Measurements from ENCODE around the gene P2RX7.
A peak's percentile ranks its signal among the peaks of the same experiment; 100 is the strongest.

The P2RX7 gene

DNA sequence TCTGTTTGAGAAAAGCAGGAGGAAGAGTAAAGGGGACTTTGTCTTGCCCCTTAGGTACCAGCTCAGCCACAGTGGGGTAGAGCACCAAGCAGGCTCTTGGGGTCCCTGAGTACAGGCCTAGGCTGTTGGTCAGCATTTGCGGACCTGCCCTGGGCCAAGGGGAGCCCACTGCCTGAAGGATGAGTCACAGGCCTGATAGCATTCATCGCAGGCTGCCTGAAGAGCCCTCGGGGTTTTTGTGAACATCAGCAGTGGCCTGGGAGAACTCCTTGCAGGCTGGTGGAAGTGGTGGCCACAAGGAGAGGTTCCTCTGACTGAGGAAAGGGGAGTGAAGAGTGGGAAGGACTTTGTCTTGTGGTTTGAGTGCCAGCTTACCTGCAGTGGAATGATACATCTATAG lies 25.0 kb upstream of the P2RX7 start:
- TF ChIP-seq, protein P1, sequence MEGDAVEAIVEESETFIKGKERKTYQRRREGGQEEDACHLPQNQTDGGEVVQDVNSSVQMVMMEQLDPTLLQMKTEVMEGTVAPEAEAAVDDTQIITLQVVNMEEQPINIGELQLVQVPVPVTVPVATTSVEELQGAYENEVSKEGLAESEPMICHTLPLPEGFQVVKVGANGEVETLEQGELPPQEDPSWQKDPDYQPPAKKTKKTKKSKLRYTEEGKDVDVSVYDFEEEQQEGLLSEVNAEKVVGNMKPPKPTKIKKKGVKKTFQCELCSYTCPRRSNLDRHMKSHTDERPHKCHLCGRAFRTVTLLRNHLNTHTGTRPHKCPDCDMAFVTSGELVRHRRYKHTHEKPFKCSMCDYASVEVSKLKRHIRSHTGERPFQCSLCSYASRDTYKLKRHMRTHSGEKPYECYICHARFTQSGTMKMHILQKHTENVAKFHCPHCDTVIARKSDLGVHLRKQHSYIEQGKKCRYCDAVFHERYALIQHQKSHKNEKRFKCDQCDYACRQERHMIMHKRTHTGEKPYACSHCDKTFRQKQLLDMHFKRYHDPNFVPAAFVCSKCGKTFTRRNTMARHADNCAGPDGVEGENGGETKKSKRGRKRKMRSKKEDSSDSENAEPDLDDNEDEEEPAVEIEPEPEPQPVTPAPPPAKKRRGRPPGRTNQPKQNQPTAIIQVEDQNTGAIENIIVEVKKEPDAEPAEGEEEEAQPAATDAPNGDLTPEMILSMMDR (IDR thresholded peaks at IDR 0.05; ENCODE audit: control extremely low read depth, extremely low read depth, low read depth, missing control alignments), result no peak
- CTCF ChIA-PET, result no interaction called here
- POLR2A ChIA-PET, result no interaction called here
- no peak for DNase-seq (ENCODE audit: extremely low spot score)

- POLR2A ChIA-PET, result no interaction called here
- DNase-seq (ENCODE audit: extremely low spot score), result no peak
- CTCF ChIA-PET, result interaction anchor here (1.4 to 3.7 kb wide), 3 partner anchors 49 to 459 kb away, joined by 4 to 19 read pairs (median 6); no protein-coding TSS in a partner anchor
- TF ChIP-seq, protein P1 (IDR thresholded peaks at IDR 0.05; ENCODE audit: control extremely low read depth, extremely low read depth, low read depth, missing control alignments), result no peak
These were observed 24.2 kb upstream of the P2RX7 start for GRCh38 chr12:121108492-121108891.

GRCh38 chr12:121110211-121110940 lies 22.3 kb upstream of the P2RX7 start:
- TF ChIP-seq, protein P1 (IDR thresholded peaks at IDR 0.05; ENCODE audit: control extremely low read depth, extremely low read depth, low read depth, missing control alignments), result peak; percentile 96
- peak; percentile 76 for DNase-seq (ENCODE audit: extremely low spot score)
- ChIA-PET CTCF (interaction anchor here (0.8 to 3.7 kb wide), 13 partner anchors 9 to 461 kb away, joined by 3 to 19 read pairs (median 5); no protein-coding TSS in a partner anchor), POLR2A (no interaction called here)

- ChIA-PET POLR2A (no interaction called here), CTCF (interaction anchor here (1.0 to 3.7 kb wide), 10 partner anchors 11 to 529 kb away, joined by 3 to 19 read pairs (median 3); no protein-coding TSS in a partner anchor)
- TF ChIP-seq, protein P1 (IDR thresholded peaks at IDR 0.05; ENCODE audit: control extremely low read depth, extremely low read depth, low read depth, missing control alignments), result no peak
- DNase-seq (ENCODE audit: extremely low spot score), result no peak
These were observed 21.0 kb upstream of the P2RX7 start for GRCh38 chr12:121111684-121112083.

DNA sequence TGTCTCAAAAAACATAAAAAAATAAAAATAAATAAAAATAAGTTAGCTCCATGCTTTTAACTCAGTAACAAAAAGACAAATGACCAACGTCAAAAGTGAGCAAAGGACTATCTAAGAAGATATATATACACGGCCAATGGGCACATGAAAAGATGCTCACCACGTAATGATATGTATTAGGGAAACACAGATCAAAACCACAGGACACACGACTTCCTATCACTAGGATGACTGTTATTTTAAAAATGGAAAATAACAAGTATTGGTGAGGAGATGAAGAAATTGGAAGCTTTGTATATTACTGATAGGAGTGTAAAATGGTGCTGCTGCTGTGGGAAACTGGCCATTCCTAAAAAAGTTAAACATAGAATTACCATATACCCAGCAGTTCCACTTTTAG lies 20.2 kb upstream of the P2RX7 start:
- ChIA-PET CTCF (interaction anchor here (1.0 to 1.5 kb wide), 5 partner anchors 13 to 530 kb away, joined by 3 to 4 read pairs (median 3); no protein-coding TSS in a partner anchor), POLR2A (no interaction called here)
- DNase-seq (ENCODE audit: extremely low spot score), result no peak
- TF ChIP-seq, protein P1 (IDR thresholded peaks at IDR 0.05; ENCODE audit: control extremely low read depth, extremely low read depth, low read depth, missing control alignments), result no peak

DNA sequence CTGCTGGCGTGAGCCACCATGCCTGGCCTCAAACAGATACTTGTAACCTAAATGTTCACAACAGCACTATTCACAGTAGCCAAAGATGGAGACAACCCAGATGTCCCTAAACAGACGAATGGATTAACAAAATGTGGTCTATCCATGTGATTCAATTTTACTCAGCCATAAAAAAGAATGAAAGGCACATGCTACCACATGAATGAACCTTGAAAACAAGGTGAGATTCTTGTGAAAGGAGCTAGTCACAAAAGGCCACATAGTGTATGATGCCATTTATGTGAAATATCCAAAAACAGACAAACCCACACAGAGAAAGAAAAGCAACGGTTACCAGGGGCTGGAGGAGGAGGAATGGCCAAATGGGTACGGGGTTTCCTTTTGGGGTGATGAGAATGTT lies 19.6 kb upstream of the P2RX7 start:
- ChIA-PET POLR2A (no interaction called here), CTCF (interaction anchor here (1.2 kb wide), 1 partner anchor 13 kb away, joined by 3 read pairs; no protein-coding TSS in a partner anchor)
- TF ChIP-seq, protein P1 (IDR thresholded peaks at IDR 0.05; ENCODE audit: control extremely low read depth, extremely low read depth, low read depth, missing control alignments), result no peak
- no peak for DNase-seq (ENCODE audit: extremely low spot score)
